Activated CD8-positive, alpha-beta memory T cell treated with anti-CD3 and anti-CD28 coated beads, Interleukin-2, amount 50 U/mL, for 4 hours (primary cell): ENCODE data around the gene IL24.
"Not testable (repeated sequence)": the region's sequence is repeated elsewhere in the genome, so short reads cannot be mapped to it uniquely, and the experiment has no call there.

Experiments used
- DNase-seq: peaks from one replicate; pipeline ENCODE4 v3.0.0-alpha.2; 2020

The IL24 gene

GRCh38 chr1:206897175-206897574 is at the start of gene IL24:
TSS of gene IL24 (plus strand) at chr1:206897443. CDS start at chr1:206897833, 390 bp downstream.
- DNase-seq = no peak

GRCh38 chr1:206847946-206848345 is 49.3 kb upstream of the IL24 start:
- DNase-seq = no peak

- DNase-seq = no peak
Measured at GRCh38 chr1:206850401-206850800, 46.8 kb upstream of the IL24 start.

GRCh38 chr1:206851341-206852010 is 45.8 kb upstream of the IL24 start:
- no peak for DNase-seq

GRCh38 chr1:206852662-206853061 is 44.6 kb upstream of the IL24 start:
- not testable (repeated sequence) for DNase-seq

- DNase-seq = not testable (repeated sequence)
Measured at GRCh38 chr1:206853696-206854095, 43.5 kb upstream of the IL24 start.

- DNase-seq = no peak
Measured at GRCh38 chr1:206854401-206855129, 42.7 kb upstream of the IL24 start.

- no peak for DNase-seq
Measured at GRCh38 chr1:206855859-206856258, 41.4 kb upstream of the IL24 start.

- DNase-seq = no peak
Measured at GRCh38 chr1:206856674-206857464, 40.4 kb upstream of the IL24 start.

- no peak for DNase-seq
Measured at GRCh38 chr1:206859082-206859521, 38.1 kb upstream of the IL24 start.

GRCh38 chr1:206860165-206860564 is 37.1 kb upstream of the IL24 start:
- no peak for DNase-seq

- DNase-seq = no peak
Measured at GRCh38 chr1:206863266-206863665, 34.0 kb upstream of the IL24 start.

GRCh38 chr1:206864939-206865671 is 32.1 kb upstream of the IL24 start, which contains the start of gene IL20:
TSS of gene IL20 (plus strand) at chr1:206865623. CDS start at chr1:206865853, 230 bp downstream.
- DNase-seq = peak; percentile 87

GRCh38 chr1:206866062-206866461 is 31.2 kb upstream of the IL24 start:
- DNase-seq = no peak

- no peak for DNase-seq
Measured at GRCh38 chr1:206867239-206867638, 30.0 kb upstream of the IL24 start.

GRCh38 chr1:206867716-206868115 is 29.5 kb upstream of the IL24 start:
- no peak for DNase-seq

- DNase-seq = no peak
Measured at GRCh38 chr1:206868264-206868663, 29.0 kb upstream of the IL24 start.

- no peak for DNase-seq
Measured at GRCh38 chr1:206872139-206872538, 25.1 kb upstream of the IL24 start.

- DNase-seq = no peak
Measured at GRCh38 chr1:206873603-206874188, 23.5 kb upstream of the IL24 start.

- DNase-seq = no peak
Measured at GRCh38 chr1:206875752-206876377, 21.4 kb upstream of the IL24 start.

GRCh38 chr1:206878456-206878855 is 18.8 kb upstream of the IL24 start:
- DNase-seq = no peak

- no peak for DNase-seq
Measured at GRCh38 chr1:206880314-206880713, 16.9 kb upstream of the IL24 start.
